Bladder microvascular endothelial cell (primary cell): Measurements from ENCODE around the gene CST6. TPM values are rescaled to one million over a fixed set of nuclear protein-coding genes. Genes with fewer than 3 reads are reported as not detected.

Experiments
- total RNA-seq: library from RNA; depleted of rRNA; stranded (reverse); fragments of >200 nt; gene quantifications from 2 replicates; pipeline ENCODE4 v1.2.3, GENCODE V29; 2014

Gene CST6, protein sequence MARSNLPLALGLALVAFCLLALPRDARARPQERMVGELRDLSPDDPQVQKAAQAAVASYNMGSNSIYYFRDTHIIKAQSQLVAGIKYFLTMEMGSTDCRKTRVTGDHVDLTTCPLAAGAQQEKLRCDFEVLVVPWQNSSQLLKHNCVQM
- 0.49 and 1.1 TPM in 2 replicates for total RNA-seq

DNA sequence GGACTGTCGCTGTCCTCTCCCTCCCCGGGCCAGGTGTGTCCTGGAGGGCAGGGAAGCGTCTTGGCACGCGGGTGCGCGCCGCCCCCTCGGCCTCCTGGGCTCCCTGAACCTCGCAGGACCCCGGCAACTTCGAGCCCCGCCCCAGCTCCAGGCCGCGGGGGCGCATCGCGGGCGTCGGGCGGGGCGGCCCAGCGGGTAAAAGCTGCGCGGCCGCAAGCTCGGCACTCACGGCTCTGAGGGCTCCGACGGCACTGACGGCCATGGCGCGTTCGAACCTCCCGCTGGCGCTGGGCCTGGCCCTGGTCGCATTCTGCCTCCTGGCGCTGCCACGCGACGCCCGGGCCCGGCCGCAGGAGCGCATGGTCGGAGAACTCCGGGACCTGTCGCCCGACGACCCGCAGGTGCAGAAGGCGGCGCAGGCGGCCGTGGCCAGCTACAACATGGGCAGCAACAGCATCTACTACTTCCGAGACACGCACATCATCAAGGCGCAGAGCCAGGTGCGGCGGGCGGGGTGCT is at the start of gene CST6:
Gene CST6, plus strand, starts transcription at position 224 of the 519 bp plus-strand sequence. Its CDS starts 37 bp downstream, at position 261.

DNA sequence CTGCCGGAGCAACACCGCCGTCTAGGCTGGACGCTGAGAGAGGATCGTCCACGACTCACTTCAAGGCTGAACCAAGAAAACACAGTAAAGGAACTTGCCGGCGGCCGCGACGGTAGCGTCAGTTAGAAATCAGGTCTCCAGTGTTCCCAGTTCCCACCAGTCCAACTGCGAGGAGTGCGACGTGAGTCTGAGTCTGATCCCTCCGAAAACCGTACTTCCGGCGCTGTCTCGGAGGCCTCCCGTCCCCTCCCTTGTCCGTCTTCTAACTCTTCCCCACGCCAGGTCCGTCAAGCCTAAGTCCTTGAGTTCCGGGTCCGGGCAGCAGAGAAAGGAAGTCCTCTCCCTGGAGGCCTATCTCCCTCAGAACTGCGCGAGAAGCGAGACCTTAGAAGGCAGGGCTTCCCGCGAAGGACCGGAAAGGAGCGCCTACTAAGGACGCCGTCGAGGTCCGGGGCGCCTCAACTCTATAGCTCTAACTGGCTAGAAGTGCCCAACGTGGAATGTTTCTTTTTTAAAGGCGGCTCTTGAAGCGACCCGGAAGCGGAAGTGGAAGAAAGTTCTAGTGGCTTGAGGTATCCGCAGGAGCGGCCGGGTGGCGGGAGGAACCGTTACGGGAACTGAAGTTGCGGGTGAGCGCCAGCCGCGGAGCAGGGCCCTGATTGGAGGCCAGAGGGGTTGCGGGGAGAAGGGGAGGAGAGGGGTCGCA is 9.7 kb upstream of the CST6 start, which contains the start of the genes BANF1 and EIF1AD:
Gene BANF1, plus strand, starts transcription at position 562 of the 706 bp plus-strand sequence. CDS start 748 bp downstream, outside the sequence.
Gene EIF1AD, minus strand, starts transcription at position 216 of the 706 bp plus-strand sequence. CDS start 1,768 bp downstream, outside the sequence.

DNA sequence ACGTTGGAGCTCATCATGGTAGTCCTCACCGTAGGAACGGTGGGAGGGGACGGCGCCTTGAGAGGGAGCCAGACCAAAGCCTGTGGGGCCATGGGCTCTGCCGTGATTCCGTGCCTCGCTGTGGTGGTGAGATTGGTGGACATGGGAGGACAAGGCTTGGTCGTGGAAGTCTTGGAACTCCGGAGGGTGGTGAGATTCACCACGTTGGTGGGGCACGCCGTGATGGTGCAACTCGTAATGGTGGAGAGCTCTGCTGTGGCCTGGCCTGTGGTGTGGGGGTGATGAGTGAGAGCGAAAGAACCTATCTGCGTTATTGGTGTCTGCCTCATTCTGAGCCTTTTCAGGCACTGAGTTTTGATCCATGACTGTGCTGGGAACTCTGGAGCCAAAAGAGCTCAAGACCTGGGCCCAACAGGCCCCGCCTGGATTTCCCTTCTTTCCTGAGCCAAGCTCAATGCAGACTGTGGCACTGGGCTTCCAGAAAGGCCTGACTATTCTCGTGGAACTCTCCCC is 14.3 kb downstream of the CST6 start, which contains the start of gene CATSPER1:
Gene CATSPER1, minus strand, starts transcription at position 463 of the 513 bp plus-strand sequence. Its CDS starts 100 bp downstream, at position 363.

DNA sequence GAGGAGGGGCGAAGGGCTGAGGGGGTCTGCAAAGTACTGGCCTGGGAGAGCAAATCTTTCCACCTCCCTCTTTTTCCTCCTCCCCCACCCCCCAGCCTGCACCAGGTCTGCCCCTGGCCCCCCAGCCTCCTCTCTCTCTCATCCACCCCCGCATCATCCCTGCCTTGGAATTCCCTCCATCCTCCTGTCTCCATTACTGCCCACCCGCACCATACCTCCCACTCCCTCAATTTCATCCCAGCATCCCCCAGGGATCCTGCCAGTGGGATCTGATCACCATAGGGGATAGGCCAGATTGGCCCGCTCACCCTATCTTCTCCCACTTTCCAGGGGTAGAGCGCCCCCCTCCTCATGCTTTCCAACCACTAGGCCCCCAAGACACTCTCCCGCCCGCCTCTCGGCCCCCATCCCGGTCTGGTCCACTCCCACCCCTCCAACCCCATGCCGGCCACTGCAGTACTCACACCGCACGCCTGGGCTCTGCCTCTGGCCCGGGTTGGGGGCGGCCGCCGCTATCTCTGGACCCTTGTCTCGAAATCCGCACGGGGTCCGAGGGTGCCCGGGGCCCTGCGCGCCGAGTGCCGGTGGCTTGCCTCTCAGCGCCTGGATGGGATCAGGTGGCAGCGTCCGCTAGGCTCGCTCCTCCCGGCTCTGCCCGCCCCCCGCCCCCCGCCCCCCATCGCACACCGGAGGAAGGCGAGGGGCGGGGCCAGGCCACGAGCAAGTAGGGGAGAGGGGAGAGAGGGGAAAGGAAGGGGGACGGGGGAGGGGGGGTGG is 36.9 kb downstream of the CST6 start, which contains the start of gene GAL3ST3:
Gene GAL3ST3, minus strand, starts transcription at position 615 of the 777 bp plus-strand sequence. CDS start 3,746 bp downstream, outside the sequence.

DNA sequence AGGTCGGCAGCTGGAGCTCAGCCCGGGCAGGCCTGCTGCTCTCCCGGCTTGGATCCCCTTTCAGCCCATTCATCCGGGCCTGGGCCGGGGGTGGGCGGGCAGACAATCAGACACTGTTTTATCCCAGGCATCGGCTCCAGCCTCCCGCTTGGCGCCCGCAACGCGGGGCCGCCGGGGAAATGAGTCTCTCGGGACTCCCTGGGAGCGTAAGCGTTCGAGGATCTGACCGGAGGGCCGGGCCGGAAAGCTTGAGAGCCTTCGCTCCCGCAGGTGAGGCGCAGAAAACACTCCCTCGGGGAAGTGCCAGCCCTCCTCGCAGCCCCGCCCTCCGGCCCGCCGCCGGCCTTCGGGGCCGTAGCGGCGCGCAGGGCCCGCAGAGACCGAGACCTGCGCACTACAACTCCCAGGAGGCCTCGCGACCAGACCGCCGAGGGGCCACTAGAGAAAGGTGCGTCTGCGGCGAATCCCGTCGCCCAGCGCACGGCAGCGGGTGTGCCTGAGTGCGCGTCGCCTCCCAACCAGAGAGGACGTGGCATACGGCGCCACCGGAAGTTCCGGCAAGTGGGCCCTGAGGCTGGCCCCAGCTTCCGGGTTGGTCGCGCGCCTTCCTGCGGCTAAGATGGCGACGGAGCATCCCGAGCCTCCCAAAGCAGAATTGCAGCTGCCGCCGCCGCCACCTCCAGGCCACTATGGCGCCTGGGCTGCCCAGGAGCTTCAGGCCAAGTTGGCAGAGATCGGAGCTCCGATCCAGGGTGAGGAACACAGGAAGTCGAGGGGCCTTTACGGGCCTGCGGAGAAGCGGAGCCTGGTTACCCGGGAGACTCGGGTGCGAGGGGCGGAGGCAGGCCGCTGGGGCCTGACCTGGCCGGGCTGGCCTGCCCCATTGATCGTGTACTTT is 40.2 kb downstream of the CST6 start, which contains the start of gene SF3B2:
Gene SF3B2, plus strand, starts transcription at position 599 of the 898 bp plus-strand sequence. Its CDS starts 21 bp downstream, at position 620.

Other genes starting within 250 kb of the CST6 start
- gene AP5B1, start 231.0 kb upstream of the CST6 start, total RNA-seq, result 5.5 and 8.5 TPM in 2 replicates
- gene OVOL1, start 224.9 kb upstream of the CST6 start, total RNA-seq, result not detected in 2 replicates
- gene SNX32, start 178.0 kb upstream of the CST6 start, total RNA-seq, result under 0.01 and 0.50 TPM in 2 replicates
- 1,281 and 2,304 TPM in 2 replicates for gene CFL1, start 153.8 kb upstream of the CST6 start, total RNA-seq
- gene MUS81, start 151.6 kb upstream of the CST6 start, total RNA-seq, result 45.2 and 48.9 TPM in 2 replicates
- 11.2 and 26.1 TPM in 2 replicates for gene EFEMP2, start 139.2 kb upstream of the CST6 start, total RNA-seq
- under 0.01 TPM in 1 of 2 replicates, not detected in the other for gene CTSW, start 132.2 kb upstream of the CST6 start, total RNA-seq
- 146 and 161 TPM in 2 replicates for gene FIBP, start 123.5 kb upstream of the CST6 start, total RNA-seq
- 50.0 and 94.9 TPM in 2 replicates for gene CCDC85B, start 121.3 kb upstream of the CST6 start, total RNA-seq
- 4.4 and 5.0 TPM in 2 replicates for gene FOSL1, start 111.6 kb upstream of the CST6 start, total RNA-seq
- 12.1 and 18.9 TPM in 2 replicates for gene C11orf68, start 92.9 kb upstream of the CST6 start, total RNA-seq
- gene DRAP1, start 92.6 kb upstream of the CST6 start, total RNA-seq, result 104 and 157 TPM in 2 replicates
- not detected in 2 replicates for gene TSGA10IP, start 66.5 kb upstream of the CST6 start, total RNA-seq
- gene SART1, start 50.3 kb upstream of the CST6 start, total RNA-seq, result 41.6 and 48.0 TPM in 2 replicates
- 24.6 and 46.3 TPM in 2 replicates for gene EIF1AD, start 9.9 kb upstream of the CST6 start, total RNA-seq
- 11.6 and 16.4 TPM in 2 replicates for gene BANF1, start 9.5 kb upstream of the CST6 start, total RNA-seq
- 0.16 TPM in 1 of 2 replicates, not detected in the other for gene CATSPER1, start 14.5 kb downstream of the CST6 start, total RNA-seq
- 0.76 TPM in 1 of 2 replicates, not detected in the other for gene GAL3ST3, start 37.2 kb downstream of the CST6 start, total RNA-seq
- 74.0 and 88.3 TPM in 2 replicates for gene SF3B2, start 40.4 kb downstream of the CST6 start, total RNA-seq
- gene PACS1, start 58.3 kb downstream of the CST6 start, total RNA-seq, result 12.8 and 50.9 TPM in 2 replicates
- gene KLC2, start 245.7 kb downstream of the CST6 start, total RNA-seq, result 11.2 and 25.1 TPM in 2 replicates